Panc1 (cell line): Measurements from ENCODE around the gene NOS1AP. TPM values are rescaled to one million over a fixed set of nuclear protein-coding genes. Genes with fewer than 3 reads are reported as not detected.
A peak's percentile ranks its signal among the peaks of the same experiment; 100 is the strongest.

Experiments used
- ATAC-seq: fragments of 200-7000 bp; cut with Tn5 transposase; 2 replicates; pipeline ENCODE4 v1.9.1; 2020; ENCODE audit warnings: mild to moderate bottlenecking, moderate library complexity
- BruUV-seq: library from RNA; stranded (reverse); fragments of 400-500 nt; replicated peaks from 2 replicates; lab custom pipeline; 2021; lab: Mats Ljungman, UMichigan
- CTCF ChIA-PET: fragments of 300-600 bp; sonication (Branson Sonifier 250); formaldehyde crosslinking; loops from one replicate; lab custom pipeline; 2022; ENCODE audit warnings: antibody characterized with exemption; lab: Charles Lee
- POLR2A ChIA-PET: fragments of 300-600 bp; sonication (Branson Sonifier 250); formaldehyde crosslinking; loops from one replicate; lab custom pipeline; 2022; ENCODE audit warnings: antibody characterized with exemption; lab: Charles Lee
- DNase-seq: peaks from one replicate; pipeline ENCODE4 v3.0.0-alpha.2; 2010; ENCODE audit warnings: low read depth, low spot score
- H3K27ac ChIP-seq: 2 replicates; pipeline ENCODE4 v1.5.1; 2011; ENCODE audit warnings: mild to moderate bottlenecking, low read length, inconsistent platforms
- H3K27me3 ChIP-seq: fragments of 200-500 bp; sonication (Bioruptor generic); 2 replicates; pipeline ENCODE4 v1.6.0; 2014; ENCODE audit warnings: low read length, inconsistent platforms; ENCODE audit not compliant: control insufficient read depth, insufficient read depth
- H3K36me3 ChIP-seq: fragments of 200-500 bp; sonication (Bioruptor generic); 2 replicates; pipeline ENCODE4 v1.5.1; 2014; ENCODE audit warnings: inconsistent platforms, mild to moderate bottlenecking, low read length, moderate library complexity; ENCODE audit not compliant: control insufficient read depth, insufficient read depth
- H3K4me1 ChIP-seq: 2 replicates; pipeline ENCODE4 v1.5.1; 2011; ENCODE audit warnings: inconsistent platforms, mild to moderate bottlenecking, low read length, moderate library complexity; ENCODE audit not compliant: control insufficient read depth, insufficient read depth
- H3K4me3 ChIP-seq, 2 experiments: 2 replicates each; pipeline ENCODE4 v1.5.1; 2011 to 2012; ENCODE audit warnings: low read depth in 2 of 2, low read length in 2 of 2, mild to moderate bottlenecking in 2 of 2, inconsistent platforms in 1 of 2, moderate library complexity in 1 of 2
- H3K9me3 ChIP-seq: fragments of 200-500 bp; sonication (Bioruptor generic); 2 replicates; pipeline ENCODE4 v1.5.1; 2014; ENCODE audit warnings: low read depth, mild to moderate bottlenecking, inconsistent platforms, low read length, moderate library complexity; ENCODE audit not compliant: control insufficient read depth, insufficient read depth
- CTCF ChIP-seq: fragments of 450-650 bp; IDR thresholded peaks from 2 replicates; pipeline ENCODE4 v1.5.1; 2017; ENCODE audit warnings: mild to moderate bottlenecking
- POLR2AphosphoS5 ChIP-seq: IDR thresholded peaks from 2 replicates; pipeline ENCODE4 v1.6.1; 2012; ENCODE audit warnings: mild to moderate bottlenecking, low read depth, low read length, moderate library complexity
- SIN3A ChIP-seq: IDR thresholded peaks from 2 replicates; pipeline ENCODE4 v1.6.1; 2012; ENCODE audit warnings: low read depth, mild to moderate bottlenecking, low read length, moderate library complexity, borderline replicate concordance; ENCODE audit not compliant: insufficient read depth
- TCF7L2 ChIP-seq: IDR thresholded peaks from 2 replicates; pipeline ENCODE4 v1.6.1; 2011; ENCODE audit warnings: mild to moderate bottlenecking, low read depth, low read length, inconsistent platforms
- in situ Hi-C: cut with HindIII; loops from 2 replicates; pipeline ENCODE4 v1.10.0; 2016; ENCODE audit warnings: low sequenced_read_pairs, low pct_unique_long_range_greater_than_20kb
- intact Hi-C: fragments of 100-400 bp; cut with micrococcal nuclease; formaldehyde crosslinking; loops from one replicate; pipeline ENCODE4 v1.10.0; 2022; ENCODE audit not compliant: unreplicated experiment
- total RNA-seq: library from RNA; stranded (reverse); gene quantifications from one replicate; pipeline ENCODE4 v1.2.1, GENCODE V29; 2021; ENCODE audit not compliant: unreplicated experiment
- TF ChIP-seq, protein P1 (sequence below), 2 experiments: IDR thresholded peaks; 2 replicates each; pipeline ENCODE4 v1.6.1; 2011 to 2012; ENCODE audit warnings: low read depth in 2 of 2, control low read depth in 1 of 2, low read length in 1 of 2, mild to moderate bottlenecking in 1 of 2, moderate library complexity in 1 of 2; ENCODE audit not compliant: insufficient read depth in 1 of 2

NOS1AP gene
- total RNA-seq, 1 experiment from 2014 or later, result 27.9 TPM

- DNase-seq, result no peak
- CTCF ChIA-PET, result no interaction called here
- Histone ChIP-seq H3K27me3 (no peaks in the 10 kb centered on the region), H3K9me3 (no peaks in the 10 kb centered on the region), H3K4me1 (peaks cover 57% of the 10 kb centered on the region), H3K27ac (peak overlapping the region; percentile 69), H3K36me3 (no peaks in the 10 kb centered on the region; the same call in 1 of the 2 replicates), H3K4me3 (no peak overlapping the region)
- POLR2A ChIA-PET, result interaction anchor here (0.5 kb wide), 1 partner anchor 88 kb away, joined by 11 read pairs; no protein-coding TSS in a partner anchor
- no peak for ATAC-seq
- intact Hi-C loops, result no loop called here
- TF ChIP-seq POLR2AphosphoS5 (no peak), TCF7L2 (no peak), CTCF (no peak), SIN3A (no peak)
- TF ChIP-seq, protein P1, sequence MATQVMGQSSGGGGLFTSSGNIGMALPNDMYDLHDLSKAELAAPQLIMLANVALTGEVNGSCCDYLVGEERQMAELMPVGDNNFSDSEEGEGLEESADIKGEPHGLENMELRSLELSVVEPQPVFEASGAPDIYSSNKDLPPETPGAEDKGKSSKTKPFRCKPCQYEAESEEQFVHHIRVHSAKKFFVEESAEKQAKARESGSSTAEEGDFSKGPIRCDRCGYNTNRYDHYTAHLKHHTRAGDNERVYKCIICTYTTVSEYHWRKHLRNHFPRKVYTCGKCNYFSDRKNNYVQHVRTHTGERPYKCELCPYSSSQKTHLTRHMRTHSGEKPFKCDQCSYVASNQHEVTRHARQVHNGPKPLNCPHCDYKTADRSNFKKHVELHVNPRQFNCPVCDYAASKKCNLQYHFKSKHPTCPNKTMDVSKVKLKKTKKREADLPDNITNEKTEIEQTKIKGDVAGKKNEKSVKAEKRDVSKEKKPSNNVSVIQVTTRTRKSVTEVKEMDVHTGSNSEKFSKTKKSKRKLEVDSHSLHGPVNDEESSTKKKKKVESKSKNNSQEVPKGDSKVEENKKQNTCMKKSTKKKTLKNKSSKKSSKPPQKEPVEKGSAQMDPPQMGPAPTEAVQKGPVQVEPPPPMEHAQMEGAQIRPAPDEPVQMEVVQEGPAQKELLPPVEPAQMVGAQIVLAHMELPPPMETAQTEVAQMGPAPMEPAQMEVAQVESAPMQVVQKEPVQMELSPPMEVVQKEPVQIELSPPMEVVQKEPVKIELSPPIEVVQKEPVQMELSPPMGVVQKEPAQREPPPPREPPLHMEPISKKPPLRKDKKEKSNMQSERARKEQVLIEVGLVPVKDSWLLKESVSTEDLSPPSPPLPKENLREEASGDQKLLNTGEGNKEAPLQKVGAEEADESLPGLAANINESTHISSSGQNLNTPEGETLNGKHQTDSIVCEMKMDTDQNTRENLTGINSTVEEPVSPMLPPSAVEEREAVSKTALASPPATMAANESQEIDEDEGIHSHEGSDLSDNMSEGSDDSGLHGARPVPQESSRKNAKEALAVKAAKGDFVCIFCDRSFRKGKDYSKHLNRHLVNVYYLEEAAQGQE (IDR thresholded peaks at IDR 0.05; ENCODE audit: insufficient read depth in 1 of 2, low read depth in 2 of 2, low read length in 1 of 2), result no peak
- BruUV-seq, result no TSS peak
- in situ Hi-C loops, result no loop called here
Measured at GRCh38 chr1:162185314-162186025, 116.0 kb downstream of the NOS1AP start.

DNA sequence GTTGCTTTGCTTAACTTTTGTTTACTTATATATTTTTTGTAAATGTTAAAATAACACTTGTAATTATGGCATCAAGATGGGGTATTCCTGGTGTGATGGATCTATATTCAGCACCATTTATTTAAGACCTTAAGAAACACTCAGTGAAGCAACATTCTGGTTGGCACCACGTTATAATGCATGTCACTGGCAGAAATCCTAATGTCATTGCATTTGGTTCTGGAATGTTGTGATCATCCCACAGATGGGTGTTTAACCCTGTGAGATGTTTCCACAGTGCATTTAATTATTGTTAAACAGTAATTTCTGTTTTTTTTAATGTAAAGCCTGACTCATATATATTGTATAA lies 116.5 kb downstream of the NOS1AP start:
- intact Hi-C loops, result no loop called here
- ChIA-PET POLR2A (no interaction called here), CTCF (no interaction called here)
- no peak overlapping the region for H3K4me3 ChIP-seq
- peaks cover 58% of the 10 kb centered on the region for H3K4me1 ChIP-seq
- no peaks in the 10 kb centered on the region for H3K9me3 ChIP-seq
- no peak overlapping the region for H3K27ac ChIP-seq
- in situ Hi-C loops, result no loop called here
- H3K36me3 ChIP-seq, result no peaks in the 10 kb centered on the region; the same call in 1 of the 2 replicates
- TF ChIP-seq CTCF (no peak), POLR2AphosphoS5 (no peak), SIN3A (no peak), TCF7L2 (no peak)
- TF ChIP-seq, protein P1 (IDR thresholded peaks at IDR 0.05; ENCODE audit: insufficient read depth in 1 of 2, low read depth in 2 of 2, low read length in 1 of 2), result no peak
- H3K27me3 ChIP-seq, result no peaks in the 10 kb centered on the region
- no peak for ATAC-seq
- DNase-seq, result no peak
- no TSS peak for BruUV-seq
